Left renal pelvis (tissue), 4 donors: ENCODE results near the gene IQCK. TPM values are rescaled to one million over a fixed set of nuclear protein-coding genes. Genes with fewer than 3 reads are reported as not detected.

Source experiments
- DNase-seq, 4 donors: peaks; one replicate each; pipeline ENCODE4 v3.0.0-alpha.2; 2013; ENCODE audit warnings: low read depth in 4 of 4, low spot score in 3 of 4
- polyA plus RNA-seq, 4 donors: library from polyadenylated mRNA; unstranded; fragments of 120-200 nt; gene quantifications; one replicate each; pipeline ENCODE4 v1.2.1, GENCODE V29; 2013; ENCODE audit not compliant: insufficient read length in 4 of 4

IQCK gene
- polyA plus RNA-seq, 4 donors: 18.7 to 49.4 (median 45.0) TPM

DNA sequence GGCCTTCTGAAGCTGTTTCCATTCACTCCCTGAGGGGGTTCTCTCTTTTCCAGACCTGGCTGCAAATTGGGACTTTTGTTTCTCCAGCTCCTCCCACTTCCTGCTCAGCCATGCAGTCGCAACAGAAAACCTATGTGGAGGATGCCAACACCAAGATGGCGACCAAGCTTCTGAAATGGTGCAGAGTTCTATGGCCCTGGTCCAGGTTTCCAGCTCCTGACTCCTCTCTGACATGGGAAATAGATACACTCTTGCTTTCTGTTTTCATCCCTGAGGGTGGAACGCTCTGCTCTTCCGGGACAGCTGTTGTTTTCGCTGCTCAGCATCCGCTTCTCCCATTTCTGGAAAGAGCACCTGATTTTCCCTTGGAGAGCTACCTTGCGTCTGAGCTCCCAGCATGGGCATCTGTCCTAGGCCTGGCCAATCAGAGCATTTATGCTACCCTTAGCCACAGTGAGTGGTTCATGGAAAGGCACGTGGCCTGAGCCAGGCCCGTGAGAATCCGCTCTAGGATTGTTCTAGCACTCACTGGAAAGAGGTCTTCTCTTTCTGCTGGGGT lies 158.5 kb downstream of the IQCK start:
- no peak for DNase-seq

DNA sequence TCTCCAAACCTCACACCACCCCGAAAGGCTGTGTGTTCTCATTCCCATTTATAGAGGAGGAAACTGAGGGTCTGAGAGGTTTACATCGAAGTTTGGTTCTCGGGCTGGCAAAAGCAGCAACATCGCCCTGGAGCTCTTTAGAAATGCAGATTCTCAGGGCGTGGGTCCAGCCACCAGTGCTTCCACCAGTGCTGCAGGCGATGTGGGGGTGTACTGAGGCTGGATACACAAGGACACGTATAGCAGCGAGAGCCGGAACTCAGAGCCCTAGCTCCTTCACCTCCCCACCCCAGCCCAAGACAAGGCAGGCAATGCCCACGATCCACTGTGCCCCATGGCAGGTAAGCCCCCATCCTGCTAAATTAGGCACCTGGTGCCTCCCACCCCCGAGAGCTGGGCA lies 160.7 kb downstream of the IQCK start:
- DNase-seq: no peak

DNA sequence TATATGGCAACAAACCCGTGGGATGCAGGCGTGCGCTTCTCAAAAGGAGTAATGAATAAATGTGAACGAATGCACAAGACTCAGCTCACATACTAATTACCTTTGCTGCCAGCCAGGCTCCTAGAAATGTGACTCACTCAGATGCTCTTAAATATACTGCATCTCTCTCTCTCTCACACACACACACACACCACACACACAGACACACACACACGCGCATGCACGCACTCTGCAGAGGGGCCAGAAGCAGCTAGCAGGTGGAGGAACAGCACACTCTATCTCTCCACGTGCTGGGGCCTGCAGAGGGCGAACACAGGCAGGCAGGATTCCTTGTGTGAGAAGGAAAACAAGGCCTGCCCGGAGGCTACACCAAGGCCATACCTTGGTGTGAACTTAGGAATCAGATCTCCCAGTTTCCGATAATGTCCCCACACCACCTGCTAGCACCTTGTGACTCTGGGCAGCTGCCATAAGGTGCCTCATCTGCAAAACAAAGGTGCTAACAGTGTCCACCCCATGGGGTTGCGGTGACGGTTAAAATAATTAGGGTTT lies 161.2 kb downstream of the IQCK start:
- DNase-seq: no peak

DNA sequence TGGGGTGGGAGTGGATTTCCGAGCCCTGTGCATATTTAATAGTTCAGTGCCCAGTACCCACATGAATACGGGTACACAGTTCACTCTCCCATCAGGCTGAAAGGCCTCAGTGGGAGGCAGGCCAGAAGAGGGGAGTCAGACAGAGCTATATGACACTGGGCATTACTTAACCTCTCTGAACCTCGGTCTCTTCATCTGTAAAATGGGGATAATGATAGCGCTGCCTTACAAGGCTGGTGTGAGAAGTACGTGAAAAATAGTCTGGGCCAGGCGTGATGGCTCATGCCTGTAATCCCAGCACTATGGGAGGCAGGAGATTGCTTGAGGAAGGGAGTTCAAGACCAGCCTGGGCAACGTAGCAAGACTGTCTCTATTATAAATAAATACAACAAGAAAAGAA lies 163.0 kb downstream of the IQCK start:
- no peak for DNase-seq

DNA sequence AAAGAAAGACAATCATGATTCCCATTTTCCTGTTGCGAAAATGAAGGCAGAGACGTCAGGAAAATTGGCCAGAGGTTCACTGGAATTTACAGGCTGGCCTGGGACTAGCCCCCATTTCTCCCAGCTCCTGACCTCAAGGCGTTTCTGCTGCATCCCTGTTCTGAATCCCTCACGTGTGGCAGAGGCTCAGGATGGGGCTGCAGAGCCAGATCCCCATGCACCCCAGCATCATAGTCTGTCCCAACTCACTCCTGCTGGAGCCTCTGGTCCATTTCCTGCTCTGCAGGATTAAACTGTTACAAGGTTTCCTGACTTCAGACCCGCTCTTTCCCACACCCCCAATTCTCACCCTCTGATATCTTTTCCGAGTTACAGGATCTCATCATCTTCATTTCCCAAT lies 163.7 kb downstream of the IQCK start:
- DNase-seq: no peak

DNA sequence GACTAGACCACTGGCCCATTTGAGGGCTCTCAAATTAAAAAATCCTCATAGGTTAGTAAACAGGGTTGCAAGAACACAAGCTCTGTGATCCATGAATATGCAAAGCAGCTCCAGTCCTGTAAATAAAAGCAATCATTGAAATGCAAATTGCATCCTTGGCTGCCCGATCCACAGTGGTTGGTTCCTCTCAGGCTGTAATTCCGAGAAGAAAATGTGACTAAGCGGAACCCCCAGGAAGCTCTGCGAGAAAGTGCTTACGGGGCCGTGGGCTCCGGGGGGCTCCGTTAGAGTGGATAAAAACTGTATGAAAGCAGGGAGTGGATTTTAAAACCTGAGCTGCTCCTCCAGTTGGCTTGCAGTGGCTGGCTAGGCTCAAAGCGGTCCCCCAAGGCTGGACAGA lies 164.1 kb downstream of the IQCK start:
- DNase-seq: no peak

DNA sequence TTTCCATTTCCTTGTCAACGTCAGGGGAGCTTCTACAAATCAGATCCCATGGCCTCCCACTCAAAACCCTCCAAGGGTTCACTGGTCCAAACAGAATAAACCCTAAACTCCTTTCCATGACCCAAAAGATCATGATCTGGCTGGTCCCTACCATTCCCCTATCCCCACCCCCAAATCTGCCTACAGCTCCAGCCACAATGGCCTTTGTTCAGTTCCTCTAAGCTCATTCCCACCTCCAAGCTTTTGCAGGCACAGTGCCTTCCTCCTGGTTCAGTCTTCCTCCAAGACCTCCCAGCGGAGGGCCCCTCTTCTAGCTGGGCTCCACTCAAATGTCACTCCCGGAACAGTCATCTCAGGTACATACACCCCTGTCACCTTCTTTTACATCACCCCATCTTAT lies 164.6 kb downstream of the IQCK start:
- DNase-seq: no peak

DNA sequence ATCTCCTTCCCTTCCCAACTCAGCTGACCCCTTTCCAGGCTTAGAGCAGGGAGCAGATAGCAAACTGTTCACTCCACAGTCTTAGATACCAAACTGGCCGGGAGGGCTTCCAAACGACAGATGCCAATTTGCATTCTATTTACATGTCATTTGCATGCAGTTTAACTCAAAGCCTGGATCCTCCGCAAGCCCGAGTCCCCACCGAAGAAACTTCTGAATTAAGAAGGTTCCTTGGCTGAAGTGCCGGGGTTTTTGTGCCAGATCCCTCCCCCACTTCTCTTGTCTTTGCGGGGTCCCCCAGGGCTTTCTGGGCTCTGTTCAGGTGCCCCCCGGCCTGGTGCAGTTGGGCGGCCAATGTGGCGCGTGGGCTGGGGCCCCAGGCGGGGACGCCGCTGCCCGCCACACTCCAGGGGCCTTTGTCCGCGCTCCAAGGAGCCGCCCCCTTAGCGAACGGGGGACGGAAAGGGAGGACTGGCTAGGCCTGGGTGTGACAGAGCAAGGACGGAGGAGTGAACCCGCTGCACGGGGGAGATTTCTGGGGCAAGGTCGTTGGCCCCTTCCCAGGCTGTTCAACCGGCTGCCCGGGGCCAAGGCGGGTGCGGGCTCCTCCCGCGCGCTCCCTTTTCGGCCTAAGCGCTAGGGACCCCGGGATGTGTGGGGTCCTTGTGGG lies 165.4 kb downstream of the IQCK start:
- peak in 1 of 4 donors; percentile 42 for DNase-seq

DNA sequence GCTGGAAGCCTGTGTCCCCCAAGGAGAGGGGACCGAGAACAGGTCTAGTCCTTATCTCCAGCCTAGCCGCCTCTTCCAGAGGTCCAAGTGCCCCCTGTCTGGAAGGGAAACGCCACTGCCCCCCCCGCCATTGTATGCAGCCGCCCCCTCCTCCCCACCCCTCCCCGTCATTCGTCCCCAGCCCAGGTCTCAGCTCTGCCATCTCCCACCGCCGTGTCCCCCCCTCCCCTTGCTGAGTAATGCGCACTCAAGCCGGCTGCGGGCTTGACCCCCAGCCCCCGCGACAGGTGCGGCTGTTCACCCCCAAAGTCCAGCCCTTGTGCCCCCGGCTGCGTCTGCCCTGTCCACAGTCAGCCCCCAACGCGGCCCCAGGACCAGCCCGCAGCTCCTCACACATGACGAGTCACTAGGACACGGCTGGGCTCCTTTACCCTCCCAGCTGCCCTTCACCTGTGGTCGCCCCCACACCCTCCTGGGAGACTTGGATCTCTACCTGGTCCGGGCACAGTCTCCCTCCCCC lies 166.0 kb downstream of the IQCK start:
- no peak for DNase-seq

DNA sequence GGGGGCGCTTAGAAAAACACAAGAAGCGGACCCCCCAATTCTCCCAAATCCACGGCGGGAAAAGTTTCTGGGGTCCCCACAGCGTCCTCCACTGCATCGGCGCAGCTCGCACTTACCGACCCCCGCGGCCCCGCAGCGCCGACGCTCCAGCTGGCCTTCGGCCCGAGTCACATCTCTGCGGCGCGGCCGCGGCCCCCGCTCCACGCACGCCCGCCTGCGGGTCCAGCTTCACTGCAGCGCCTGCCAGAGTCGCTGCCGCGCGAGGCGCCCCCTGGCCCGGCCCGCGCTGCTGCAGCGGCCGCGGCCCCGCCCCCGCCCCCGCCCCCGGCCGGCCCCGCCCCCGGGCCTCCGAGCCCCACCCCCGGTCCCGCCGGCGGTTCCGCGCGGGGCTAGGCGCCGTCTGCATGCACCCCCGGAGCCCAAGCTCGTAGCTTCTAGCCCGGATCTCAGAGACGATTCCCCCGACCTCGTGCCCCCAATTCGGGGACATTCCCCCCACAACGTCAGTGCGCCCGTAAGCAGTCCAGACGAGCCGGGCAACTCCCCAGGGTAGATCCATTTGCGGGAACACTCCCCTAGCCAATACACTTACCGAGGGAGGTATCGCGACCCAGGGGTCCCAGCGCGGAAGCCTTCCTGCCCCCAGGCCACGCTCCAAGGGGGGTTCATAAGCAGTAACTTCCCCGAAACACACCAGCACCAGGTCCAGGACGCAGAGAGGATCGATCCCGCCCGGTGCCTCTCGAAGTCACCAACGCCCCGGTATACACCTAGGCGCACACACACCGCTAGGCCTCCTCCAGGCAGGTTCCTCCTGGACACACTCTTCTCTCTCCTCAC lies 166.8 kb downstream of the IQCK start, which contains the start of gene GPRC5B:
Gene GPRC5B, minus strand, starts transcription at position 238 of the 840 bp plus-strand sequence. CDS start 12,003 bp downstream, outside the sequence.
- DNase-seq: peak in 1 of 4 donors; percentile 24

DNA sequence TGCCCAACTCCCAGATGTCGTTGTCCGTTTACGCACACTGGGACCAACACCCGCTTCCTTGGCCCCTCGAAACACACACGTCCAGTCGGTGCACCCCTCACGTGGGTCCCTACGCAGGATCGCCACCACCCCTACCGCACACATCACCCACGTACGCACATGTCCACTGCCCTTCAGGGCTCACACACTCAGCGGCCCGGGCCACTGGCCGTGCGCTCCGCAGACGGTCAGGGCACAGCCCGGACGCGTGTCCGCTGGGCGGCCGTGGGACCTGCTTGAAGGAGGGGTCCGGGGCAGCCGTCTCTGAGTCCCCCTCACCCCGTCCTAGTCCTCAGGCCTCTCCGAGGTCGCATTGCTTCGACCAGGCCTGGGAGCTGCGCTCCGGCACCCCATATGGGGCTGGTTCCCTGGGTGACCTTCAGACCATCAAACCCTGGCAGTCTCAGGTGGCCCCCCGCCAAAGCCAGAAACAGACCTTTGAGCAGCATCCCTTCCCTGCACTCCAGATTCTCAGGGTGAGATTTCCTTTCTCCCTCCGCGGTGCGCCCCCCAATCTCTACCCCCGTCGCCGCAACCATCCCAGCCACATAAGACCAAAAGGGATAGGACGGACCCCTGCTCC lies 167.5 kb downstream of the IQCK start:
- DNase-seq: no peak

DNA sequence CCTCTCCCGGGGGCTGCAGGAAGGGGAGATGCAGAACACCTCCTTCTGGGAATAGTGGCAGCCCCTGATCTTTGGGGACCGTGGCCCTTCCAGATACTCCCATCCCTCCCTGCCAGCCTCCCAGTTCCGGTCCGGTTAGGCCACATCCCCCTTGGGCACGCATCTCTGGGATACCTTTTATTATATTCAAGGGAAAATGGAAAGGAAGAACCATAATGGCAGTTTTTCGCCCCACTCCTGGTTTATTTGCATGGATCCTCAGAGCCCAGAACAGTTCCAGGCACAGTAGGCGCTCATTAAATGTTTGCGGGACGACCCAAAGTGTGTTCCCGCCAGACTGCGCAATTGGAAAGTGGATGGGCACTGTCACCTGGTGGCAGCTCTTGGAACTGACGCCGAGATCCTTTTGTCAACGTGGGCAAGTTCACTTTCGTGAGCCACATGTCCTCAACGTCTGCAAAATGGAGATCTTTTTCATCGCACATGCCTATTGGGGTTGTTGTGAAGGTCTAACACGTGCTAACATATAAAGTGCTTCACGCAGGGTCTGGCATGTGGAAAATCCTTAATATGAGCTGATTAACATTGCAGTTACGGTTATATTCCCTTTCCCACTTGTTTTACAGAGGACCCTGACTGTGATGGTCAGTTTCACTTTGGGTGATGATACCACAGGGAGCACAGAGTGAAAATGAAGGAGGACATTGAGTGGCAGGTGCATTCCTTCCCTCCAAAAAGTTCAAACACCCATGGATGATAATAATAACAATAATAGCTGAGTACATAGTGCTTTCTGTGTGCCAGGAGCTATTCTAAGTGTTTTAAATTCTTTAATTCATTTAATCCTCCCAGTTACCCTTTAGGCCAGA lies 168.2 kb downstream of the IQCK start:
- peak in 1 of 4 donors; percentile 60 for DNase-seq

DNA sequence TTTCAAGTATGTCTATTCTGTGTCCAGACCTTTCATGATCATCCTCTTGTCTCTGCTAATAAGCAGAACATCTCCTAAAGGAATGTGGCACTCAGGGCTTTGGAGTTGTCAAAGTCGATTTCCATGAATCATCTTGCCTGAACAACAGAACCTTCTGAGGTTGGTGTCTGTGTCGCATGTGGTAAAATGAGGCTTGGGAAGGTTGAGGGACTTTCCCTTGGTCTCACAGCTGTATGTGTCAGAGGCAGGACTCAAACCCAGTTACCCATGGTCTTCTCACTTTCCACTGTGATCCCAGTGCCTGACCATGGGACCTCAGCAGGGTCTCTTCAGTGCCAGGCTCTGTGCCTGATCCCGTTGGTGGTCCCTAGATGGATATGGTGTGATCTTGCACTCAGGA lies 170.8 kb downstream of the IQCK start:
- DNase-seq: no peak

DNA sequence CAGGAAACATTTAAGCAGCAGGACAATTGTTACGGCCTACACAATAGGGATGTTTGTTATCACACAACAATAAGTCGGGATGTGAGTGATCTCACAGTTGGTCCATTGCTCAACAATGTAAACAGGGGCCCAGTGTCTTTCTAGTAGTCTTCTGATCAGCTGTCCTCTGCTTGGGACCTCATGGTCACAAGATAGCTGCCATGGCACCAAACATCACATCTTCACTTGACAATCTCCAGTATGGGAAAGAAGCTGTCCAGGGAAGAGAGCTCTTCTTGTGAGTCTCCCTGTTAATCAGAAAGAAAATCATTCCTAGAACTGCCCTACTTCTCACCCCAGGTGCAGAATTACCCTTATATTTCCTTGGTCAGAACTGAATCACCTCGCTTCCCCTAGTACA lies 172.8 kb downstream of the IQCK start:
- DNase-seq: no peak

DNA sequence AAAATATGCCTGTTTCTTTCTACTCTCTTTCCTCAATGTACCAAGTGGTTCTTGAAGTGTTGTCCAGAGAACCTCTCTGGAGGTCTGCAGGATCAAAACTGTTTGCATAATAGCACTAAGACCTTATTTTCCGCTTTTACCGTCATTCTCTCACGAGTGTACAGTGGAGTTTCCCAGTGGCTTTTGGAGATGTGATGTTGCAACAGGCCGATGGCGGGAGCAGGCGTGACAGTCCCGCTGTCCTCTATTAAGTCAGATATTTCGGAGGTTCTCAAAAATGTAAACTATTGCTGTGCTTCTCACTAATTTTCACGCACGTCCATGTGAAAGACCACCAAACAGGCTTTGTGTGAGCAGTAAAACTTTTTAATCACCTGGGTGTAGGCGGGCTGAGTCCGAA lies 174.8 kb downstream of the IQCK start:
- no peak for DNase-seq

DNA sequence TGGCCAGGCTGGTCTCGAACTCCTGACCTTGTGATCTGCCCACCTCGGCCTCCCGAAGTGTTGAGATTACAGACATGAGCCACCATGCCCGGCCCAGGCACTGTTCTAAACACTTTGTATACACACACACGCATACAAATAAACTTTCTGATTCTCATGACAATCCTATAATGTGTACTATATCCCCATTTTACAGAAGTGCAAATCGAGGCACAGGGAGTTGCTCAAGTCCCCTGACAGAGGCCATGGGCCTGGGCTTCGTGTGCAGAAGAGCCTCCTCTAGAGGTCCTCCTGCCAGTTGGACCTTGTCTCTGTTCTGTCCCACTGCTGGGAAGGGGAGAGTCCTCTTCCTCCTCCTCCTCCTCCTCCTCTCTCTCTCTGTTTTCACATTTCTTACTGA lies 176.5 kb downstream of the IQCK start:
- no peak for DNase-seq

DNA sequence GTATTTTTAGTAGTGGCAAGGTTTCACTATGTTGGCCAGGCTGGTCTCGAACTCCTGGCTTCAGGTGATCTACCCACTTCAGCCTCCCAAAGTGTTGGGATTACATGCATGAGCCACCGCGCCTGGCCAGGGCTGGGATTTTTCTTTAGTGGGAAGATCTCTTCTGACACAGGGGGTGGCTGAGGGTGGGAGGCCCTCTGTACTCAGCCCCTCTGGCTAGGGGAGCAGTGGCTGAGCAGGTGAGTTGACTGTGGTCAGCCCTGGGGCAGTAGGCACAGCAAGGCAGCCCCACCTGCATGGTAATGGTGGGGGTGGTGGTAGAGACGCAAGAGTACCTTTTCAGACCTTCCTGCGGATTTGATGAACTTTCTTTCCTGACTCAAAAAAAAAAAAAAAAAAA lies 178.9 kb downstream of the IQCK start:
- no peak for DNase-seq

DNA sequence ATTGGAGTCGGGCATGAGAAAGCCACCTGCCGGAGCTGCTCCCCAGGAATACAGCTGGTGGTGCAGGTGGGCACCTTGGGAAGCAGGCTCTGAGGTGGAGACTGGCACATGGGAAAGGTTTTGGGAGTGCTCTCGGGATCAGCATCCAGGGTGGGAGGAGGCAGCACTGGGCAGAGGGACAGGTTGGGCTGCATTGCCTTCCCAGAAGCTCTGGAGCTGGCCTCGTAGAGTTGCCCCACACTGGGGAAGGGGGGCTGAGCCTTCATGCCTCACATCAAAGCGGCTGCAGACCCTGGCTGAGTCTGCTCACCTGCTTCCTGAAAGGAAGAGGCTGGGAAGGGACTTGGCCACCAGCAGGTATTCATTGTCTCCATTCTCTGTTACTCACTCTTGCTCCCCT lies 180.1 kb downstream of the IQCK start:
- DNase-seq: no peak

DNA sequence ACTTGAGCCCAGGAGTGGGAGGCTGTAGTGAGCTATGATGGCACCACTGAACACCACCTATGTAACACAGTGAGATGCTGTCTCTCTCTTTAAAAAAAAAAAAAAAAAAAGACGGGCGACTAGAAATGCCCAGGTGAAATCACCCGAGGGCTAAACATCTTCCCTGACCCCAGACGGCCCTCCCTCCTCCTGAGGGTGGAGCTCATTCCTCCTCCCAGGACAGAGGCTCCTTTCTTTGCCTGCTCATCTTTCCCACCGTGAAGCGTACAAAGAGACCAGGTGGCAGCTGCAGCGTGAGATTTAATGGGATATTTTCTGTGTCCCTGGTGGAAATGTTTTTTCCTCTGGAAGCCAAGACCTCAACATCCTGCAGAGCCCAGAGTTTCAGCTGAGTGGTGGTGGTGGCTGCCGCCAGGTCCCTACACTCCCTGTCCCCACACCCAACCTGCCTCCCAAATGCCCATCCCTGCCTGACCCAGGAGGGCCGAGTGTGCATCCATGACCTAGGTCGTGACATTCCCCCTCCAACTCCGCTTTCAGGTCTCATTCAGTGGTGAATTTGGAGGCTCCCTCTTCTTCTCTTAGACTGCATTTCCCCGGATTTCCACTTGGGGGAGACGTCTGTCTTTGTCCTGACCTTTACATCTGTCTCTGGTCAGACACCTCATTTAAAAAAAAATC lies 181.0 kb downstream of the IQCK start:
- peak in 1 of 4 donors; percentile 21 for DNase-seq
